Ovary (tissue), 3 donors: Measurements from ENCODE around the gene PIGL.

Experiments
- POLR2A ChIP-seq: fragments of 450-650 bp; IDR thresholded peaks from one replicate; pipeline ENCODE4 v1.6.1; 2017; ENCODE audit warnings: antibody characterized with exemption, mild to moderate bottlenecking, moderate library complexity
- TF ChIP-seq, protein P1 (sequence below), 3 donors: fragments of 450-650 bp in 2 of 3; fragments of 200-600 bp in 1 of 3; IDR thresholded peaks; one replicate each; pipeline versions ENCODE4 v1.5.1 to v1.8.0; 2016 to 2022; ENCODE audit warnings: antibody characterized with exemption in 3 of 3, mild to moderate bottlenecking in 1 of 3
- donor health status: DM: no; HTN: no; CAD: no.

DNA sequence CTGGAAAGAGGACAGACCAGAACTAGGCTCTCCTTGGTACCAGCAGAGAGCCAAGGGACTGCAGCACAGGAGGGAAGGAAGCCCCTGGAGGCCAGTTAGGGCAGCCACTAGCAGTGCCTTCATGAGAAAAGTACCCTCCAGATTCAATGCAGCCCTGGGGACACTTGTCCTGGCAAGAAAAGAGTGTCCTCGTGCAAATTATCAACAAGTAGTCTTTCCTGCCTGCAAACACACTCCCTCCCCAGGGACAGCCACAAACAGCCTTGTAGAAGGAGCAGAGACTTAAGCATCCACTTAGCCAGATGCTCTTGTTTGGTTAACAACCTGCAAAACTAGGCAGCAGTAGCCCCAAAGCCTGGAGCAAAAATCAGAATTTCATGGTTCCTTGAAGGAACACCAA lies 112.0 kb downstream of the PIGL start:
- TF ChIP-seq POLR2A: no peak
- TF ChIP-seq, protein P1, sequence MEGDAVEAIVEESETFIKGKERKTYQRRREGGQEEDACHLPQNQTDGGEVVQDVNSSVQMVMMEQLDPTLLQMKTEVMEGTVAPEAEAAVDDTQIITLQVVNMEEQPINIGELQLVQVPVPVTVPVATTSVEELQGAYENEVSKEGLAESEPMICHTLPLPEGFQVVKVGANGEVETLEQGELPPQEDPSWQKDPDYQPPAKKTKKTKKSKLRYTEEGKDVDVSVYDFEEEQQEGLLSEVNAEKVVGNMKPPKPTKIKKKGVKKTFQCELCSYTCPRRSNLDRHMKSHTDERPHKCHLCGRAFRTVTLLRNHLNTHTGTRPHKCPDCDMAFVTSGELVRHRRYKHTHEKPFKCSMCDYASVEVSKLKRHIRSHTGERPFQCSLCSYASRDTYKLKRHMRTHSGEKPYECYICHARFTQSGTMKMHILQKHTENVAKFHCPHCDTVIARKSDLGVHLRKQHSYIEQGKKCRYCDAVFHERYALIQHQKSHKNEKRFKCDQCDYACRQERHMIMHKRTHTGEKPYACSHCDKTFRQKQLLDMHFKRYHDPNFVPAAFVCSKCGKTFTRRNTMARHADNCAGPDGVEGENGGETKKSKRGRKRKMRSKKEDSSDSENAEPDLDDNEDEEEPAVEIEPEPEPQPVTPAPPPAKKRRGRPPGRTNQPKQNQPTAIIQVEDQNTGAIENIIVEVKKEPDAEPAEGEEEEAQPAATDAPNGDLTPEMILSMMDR (IDR thresholded peaks at IDR 0.05): no peak
